ENCODE measurements around the gene DMAC2. TPM values are rescaled to one million over a fixed set of nuclear protein-coding genes. Genes with fewer than 3 reads are reported as not detected.
A peak's percentile ranks its signal among the peaks of the same experiment; 100 is the strongest.
"Not testable (repeated sequence)": the region's sequence is repeated elsewhere in the genome, so short reads cannot be mapped to it uniquely, and the experiment has no call there.

DMAC2 gene
- 10 to 100 TPM; 60.1 to 67.4 (median 61.4) TPM for polyA plus RNA-seq (ENCODE audit: insufficient read length in 3 of 3)

- peak; percentile 94 to 96 (median 95) for DNase-seq (ENCODE audit: low read depth in 3 of 3, low spot score in 2 of 3)
Measured at GRCh38 chr19:41439441-41440222, at the start of gene DMAC2. TSS of gene DMAC2 (minus strand) at chr19:41439912. CDS start at chr19:41439899, 13 bp downstream.

DNA sequence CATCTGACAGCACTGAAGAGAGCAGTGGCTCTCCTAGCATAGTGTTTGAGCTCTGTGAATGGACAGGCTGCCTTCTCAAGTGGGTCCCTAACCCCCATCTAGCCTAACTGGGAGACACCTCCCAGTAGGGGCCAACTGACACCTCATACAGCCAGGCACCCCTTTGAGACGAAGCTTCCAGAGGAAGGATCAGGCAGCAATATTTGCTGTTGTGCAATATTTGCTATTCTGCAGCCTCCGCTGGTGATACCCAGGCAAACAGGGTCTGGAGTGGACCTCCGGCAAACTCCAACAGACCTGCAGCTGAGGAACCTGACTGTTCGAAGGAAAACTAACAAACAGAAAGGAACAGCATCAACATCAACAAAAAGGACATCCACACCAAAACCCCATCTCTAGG, 47.2 kb upstream of the DMAC2 start:
- not testable (repeated sequence) for DNase-seq (ENCODE audit: low read depth in 3 of 3, low spot score in 2 of 3)

GRCh38 chr19:41484822-41485221, 45.1 kb upstream of the DMAC2 start:
- no peak for DNase-seq (ENCODE audit: low read depth in 3 of 3, low spot score in 2 of 3)

- DNase-seq (ENCODE audit: low read depth in 3 of 3, low spot score in 2 of 3), result no peak
Measured at GRCh38 chr19:41480336-41480735, 40.6 kb upstream of the DMAC2 start.

DNA sequence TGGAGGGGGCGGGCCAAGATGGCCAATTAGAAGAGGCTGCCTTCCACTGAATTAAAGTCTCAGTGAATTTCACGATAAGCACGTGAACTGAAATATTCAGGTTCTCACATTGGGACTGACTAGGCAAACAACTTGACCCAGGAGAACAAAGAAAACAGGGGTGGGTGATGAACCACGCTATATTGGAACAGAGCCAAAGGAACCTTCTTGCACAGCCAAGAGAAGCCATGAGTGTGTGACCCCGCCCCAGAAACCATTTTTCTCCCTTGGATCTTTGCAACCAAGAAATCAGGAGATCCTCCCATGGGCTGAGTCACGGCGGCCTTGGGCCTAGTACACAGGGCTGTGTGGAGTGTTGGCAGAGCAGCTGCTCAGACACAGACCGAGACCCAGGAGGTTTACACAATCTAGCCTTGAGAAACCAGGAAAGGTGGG, 40.1 kb upstream of the DMAC2 start:
- no peak for DNase-seq (ENCODE audit: low read depth in 3 of 3, low spot score in 2 of 3)

- DNase-seq (ENCODE audit: low read depth in 3 of 3, low spot score in 2 of 3), result no peak
Measured at GRCh38 chr19:41478875-41479756, 39.4 kb upstream of the DMAC2 start.

GRCh38 chr19:41478171-41478570, 38.5 kb upstream of the DMAC2 start:
- DNase-seq (ENCODE audit: low read depth in 3 of 3, low spot score in 2 of 3), result no peak

GRCh38 chr19:41476583-41476982, 36.9 kb upstream of the DMAC2 start:
- DNase-seq (ENCODE audit: low read depth in 3 of 3, low spot score in 2 of 3), result no peak

GRCh38 chr19:41463257-41464256, 23.8 kb upstream of the DMAC2 start:
- not testable (repeated sequence) for DNase-seq (ENCODE audit: low read depth in 3 of 3, low spot score in 2 of 3)

DNA sequence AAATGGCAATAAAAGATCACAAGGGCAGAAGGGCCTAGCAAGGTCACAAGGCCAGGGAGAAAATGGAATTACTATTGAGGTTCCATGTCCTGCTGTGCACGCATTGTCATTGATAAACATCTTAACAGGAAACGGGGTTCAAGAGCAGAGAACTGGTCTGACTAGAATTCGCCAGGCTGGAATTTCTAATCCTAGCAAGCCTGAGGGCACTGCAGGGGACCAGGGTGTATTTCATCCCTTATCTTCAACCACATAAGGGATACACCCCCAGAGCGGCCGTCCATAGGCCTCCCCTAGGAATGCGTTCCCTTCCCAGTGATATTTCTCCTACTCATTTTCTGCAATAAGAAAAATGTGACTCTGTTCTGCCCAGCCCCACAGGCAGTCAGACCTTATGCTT, 22.8 kb upstream of the DMAC2 start:
- DNase-seq (ENCODE audit: low read depth in 3 of 3, low spot score in 2 of 3), result no peak

DNA sequence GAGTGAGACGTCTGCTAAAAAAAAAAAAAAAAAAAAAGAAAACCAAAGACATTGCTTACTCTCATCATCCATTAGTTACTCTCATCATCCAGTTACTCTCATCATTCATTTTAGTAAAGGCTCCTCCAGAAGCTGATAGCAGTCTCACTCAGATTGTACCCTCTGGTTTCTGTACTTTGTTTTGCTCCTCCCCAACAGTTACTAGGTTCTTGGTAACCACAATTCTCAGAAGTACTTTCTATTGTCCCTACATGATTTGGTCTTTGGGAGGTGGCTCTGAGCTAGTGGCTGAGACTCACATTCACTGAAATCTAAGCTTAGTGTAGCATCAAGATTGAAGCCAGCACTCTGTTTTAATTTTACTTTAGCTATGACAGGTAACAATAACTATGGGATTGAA, 17.5 kb upstream of the DMAC2 start:
- no peak for DNase-seq (ENCODE audit: low read depth in 3 of 3, low spot score in 2 of 3)

GRCh38 chr19:41456342-41456918, 16.7 kb upstream of the DMAC2 start:
- no peak for DNase-seq (ENCODE audit: low read depth in 3 of 3, low spot score in 2 of 3)

DNA sequence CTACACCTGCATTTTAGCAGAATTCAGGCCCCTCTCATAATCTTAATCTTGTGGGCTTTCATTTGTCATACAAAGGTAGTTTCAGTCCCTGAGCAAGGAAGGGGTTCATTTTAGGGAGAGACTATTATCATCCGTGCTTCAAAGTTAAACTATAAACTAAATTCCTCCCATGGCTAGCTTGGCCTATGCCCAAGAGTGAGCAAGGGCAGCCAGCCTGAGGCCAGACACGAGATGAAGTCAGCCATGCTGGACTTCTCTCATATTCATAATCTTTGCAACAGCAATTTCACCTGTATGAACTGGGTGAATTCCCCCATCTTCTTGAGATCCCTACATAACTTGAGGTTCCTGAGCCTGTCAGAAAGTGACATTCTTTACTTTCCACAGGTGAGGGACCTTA, 16.2 kb upstream of the DMAC2 start:
- no peak for DNase-seq (ENCODE audit: low read depth in 3 of 3, low spot score in 2 of 3)

GRCh38 chr19:41452584-41453275, 13.0 kb upstream of the DMAC2 start:
- DNase-seq (ENCODE audit: low read depth in 3 of 3, low spot score in 2 of 3), result no peak

DNA sequence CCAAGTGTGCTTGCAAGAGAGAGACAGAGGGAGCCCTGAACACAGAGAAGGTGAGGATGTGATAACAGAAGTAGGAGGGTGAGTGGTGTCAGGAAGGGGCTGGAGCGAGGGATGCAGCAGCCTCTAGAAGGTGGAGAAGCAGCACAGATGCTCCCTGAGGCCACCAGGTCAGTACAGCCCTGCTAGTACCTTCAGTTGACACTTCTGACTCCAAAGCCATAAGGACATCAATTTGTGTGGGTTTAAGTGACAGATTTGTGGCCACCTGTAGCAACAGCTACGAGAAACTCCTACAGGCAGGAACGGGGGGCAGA, 10.1 kb upstream of the DMAC2 start:
- no peak for DNase-seq (ENCODE audit: low read depth in 3 of 3, low spot score in 2 of 3)

DNA sequence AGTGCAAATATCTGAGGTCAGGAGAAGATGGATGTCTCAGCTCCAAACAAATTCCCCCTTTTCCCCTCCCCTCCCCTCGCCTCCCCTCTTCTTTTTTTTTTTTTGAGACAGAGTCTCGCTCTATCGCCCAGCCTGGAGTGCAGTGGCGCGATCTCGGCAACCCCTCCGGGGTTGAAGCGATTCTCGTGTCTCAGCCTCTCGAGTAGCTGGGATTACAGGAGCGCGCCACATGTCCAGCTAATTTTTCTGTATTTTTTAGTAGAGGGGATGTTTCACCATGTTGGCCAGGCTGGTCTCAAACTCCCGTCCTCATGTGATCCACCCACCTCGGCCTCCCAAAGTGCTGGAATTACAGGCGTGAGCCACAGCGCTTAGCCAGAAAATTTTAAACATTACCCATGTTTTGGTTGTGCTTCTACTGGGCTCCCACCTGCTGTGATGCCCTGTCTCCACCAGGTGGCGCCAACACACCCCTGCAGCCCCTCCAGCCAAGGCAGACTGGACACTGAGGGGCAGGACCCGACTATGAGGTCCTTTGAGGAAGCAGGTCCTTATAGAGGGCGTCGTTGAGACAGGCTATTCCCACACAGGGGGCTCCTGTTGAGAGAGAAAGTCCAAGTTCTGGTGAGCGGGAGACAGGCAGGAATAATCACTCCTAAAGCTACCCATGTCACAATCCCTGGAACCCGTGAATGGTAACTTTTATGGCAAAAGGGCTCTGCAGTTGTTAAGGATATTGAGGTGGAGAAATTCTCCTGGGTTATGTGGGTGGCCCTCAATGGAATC, 9.6 kb upstream of the DMAC2 start:
- DNase-seq (ENCODE audit: low read depth in 3 of 3, low spot score in 2 of 3), result peak in 1 of 3 donors; percentile 45

DNA sequence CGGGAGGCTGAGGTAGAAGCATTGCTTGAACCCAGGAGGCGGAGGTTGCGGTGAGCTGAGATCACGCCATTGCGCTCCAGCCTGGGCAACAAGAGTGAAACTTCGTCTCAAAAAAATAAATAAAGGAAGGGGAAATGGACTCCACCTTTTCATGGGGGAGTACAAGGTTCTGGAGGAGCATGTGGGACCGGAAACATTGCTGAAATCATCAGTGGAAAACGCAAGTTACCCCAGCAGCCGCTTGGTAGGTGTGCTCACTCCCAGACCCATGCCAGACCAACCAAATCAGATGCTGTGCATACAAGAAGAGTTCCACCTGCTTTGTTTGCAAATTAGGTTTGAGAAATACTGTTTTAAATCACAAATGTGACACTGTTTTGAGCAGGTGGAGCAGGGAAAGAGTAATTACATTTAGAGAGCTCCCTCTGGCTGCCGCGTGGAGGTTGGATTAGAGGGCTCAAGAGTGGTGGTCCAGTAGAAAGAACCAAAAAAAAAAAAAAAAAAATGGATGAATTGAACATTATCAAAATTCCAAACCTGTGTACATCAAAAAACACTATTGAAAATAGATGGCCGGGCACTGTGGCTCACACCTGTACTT, 8.1 kb upstream of the DMAC2 start:
- DNase-seq (ENCODE audit: low read depth in 3 of 3, low spot score in 2 of 3), result no peak

DNA sequence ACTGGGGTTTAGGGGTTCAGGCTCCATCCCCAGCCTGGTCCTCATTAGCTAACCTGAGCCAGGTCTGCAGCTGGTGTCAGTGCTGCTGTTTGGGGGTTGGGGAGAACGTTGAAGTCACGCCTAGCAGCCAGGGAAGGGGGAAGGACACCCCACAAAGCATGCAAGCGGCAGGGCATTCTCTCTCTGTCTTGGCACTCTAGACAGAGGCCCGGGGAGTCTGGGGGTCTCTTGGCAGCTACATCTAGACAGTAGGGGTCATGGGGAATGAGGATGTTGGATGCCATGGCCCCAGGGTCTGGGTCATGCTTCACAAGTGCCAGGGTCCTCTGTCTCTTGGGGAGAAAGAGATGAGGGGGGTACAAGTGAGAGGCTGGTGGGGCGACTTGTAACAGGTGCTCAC, 5.9 kb upstream of the DMAC2 start:
- no peak for DNase-seq (ENCODE audit: low read depth in 3 of 3, low spot score in 2 of 3)
